LHCN-M2 (cell line): Measurements from ENCODE around the gene DCAF15. TPM values are rescaled to one million over a fixed set of nuclear protein-coding genes. Genes with fewer than 3 reads are reported as not detected.

Experiments used
- DNase-seq: peaks from one replicate; pipeline ENCODE4 v3.0.0-alpha.2; 2012; ENCODE audit warnings: low read depth
- total RNA-seq: library from RNA; depleted of rRNA; stranded (reverse); fragments of >200 nt; gene quantifications from 2 replicates; pipeline ENCODE4 v1.2.3, GENCODE V29; 2014

DCAF15 gene
- total RNA-seq, 1 experiment from 2014 or later: 28.8 TPM

- DNase-seq: no peak
These were observed 24.1 kb downstream of the DCAF15 start for GRCh38 chr19:13976446-13976845.

- no peak for DNase-seq
These were observed 25.5 kb downstream of the DCAF15 start for GRCh38 chr19:13977803-13978202.

GRCh38 chr19:13978351-13979243, 26.3 kb downstream of the DCAF15 start:
- no peak for DNase-seq

- no peak for DNase-seq
These were observed 26.9 kb downstream of the DCAF15 start for GRCh38 chr19:13979244-13979615.

- no peak for DNase-seq
These were observed 27.4 kb downstream of the DCAF15 start for GRCh38 chr19:13979686-13980085.

GRCh38 chr19:13980340-13980739, 28.0 kb downstream of the DCAF15 start:
- no peak for DNase-seq

- no peak for DNase-seq
These were observed 28.7 kb downstream of the DCAF15 start for GRCh38 chr19:13981021-13981420.

GRCh38 chr19:13981467-13981866, 29.2 kb downstream of the DCAF15 start:
- no peak for DNase-seq

GRCh38 chr19:13981988-13982501, 29.7 kb downstream of the DCAF15 start:
- DNase-seq: no peak

- no peak for DNase-seq
These were observed 30.5 kb downstream of the DCAF15 start for GRCh38 chr19:13982773-13983172.

- no peak for DNase-seq
These were observed 31.0 kb downstream of the DCAF15 start for GRCh38 chr19:13983213-13983889.

- no peak for DNase-seq
These were observed 31.9 kb downstream of the DCAF15 start for GRCh38 chr19:13984186-13984585.

GRCh38 chr19:13984875-13985741, 32.8 kb downstream of the DCAF15 start:
- DNase-seq: no peak

GRCh38 chr19:13985771-13986347, 33.5 kb downstream of the DCAF15 start:
- DNase-seq: no peak

GRCh38 chr19:13986348-13986904, 34.1 kb downstream of the DCAF15 start:
- no peak for DNase-seq

- no peak for DNase-seq
These were observed 35.0 kb downstream of the DCAF15 start for GRCh38 chr19:13987101-13987890.

- DNase-seq: no peak
These were observed 37.2 kb downstream of the DCAF15 start for GRCh38 chr19:13989487-13989886.

- no peak for DNase-seq
These were observed 37.8 kb downstream of the DCAF15 start for GRCh38 chr19:13990085-13990484.

GRCh38 chr19:13992025-13992424, 39.7 kb downstream of the DCAF15 start:
- no peak for DNase-seq
